Neural progenitor cell (in vitro differentiated cells): ENCODE results near the gene MEF2B.

Experiments
- CTCF ChIP-seq: fragments of 200-600 bp; sonication (generic); IDR thresholded peaks from 2 replicates; pipeline ENCODE4 v1.5.1; 2017; ENCODE audit warnings: antibody characterized with exemption, mild to moderate bottlenecking
- EZH2 ChIP-seq: fragments of 200-600 bp; sonication (generic); IDR thresholded peaks from 2 replicates; pipeline ENCODE4 v1.6.1; 2017; ENCODE audit warnings: antibody characterized with exemption, mild to moderate bottlenecking, moderate library complexity
- EZH2phosphoT487 ChIP-seq: fragments of 200-600 bp; sonication (generic); IDR thresholded peaks from 2 replicates; pipeline ENCODE4 v1.6.1; 2017; ENCODE audit warnings: antibody characterized with exemption

GRCh38 chr19:19134687-19135158 is 35.3 kb downstream of the MEF2B start:
- TF ChIP-seq CTCF = no peak
- no peak for TF ChIP-seq EZH2phosphoT487
- TF ChIP-seq EZH2 = no peak
